IMR-90 (cell line): ENCODE data around the gene MUC6. TPM values are rescaled to one million over a fixed set of nuclear protein-coding genes. Genes with fewer than 3 reads are reported as not detected.

Experiments used
- ATAC-seq: fragments of 200-7000 bp; cut with Tn5 transposase; 2 replicates; pipeline ENCODE4 v1.9.1; 2020; ENCODE audit warnings: low read depth, mild to moderate bottlenecking, moderate library complexity
- BruUV-seq: library from RNA; stranded (reverse); fragments of 400-500 nt; replicated peaks from 2 replicates; lab custom pipeline; 2021; lab: Mats Ljungman, UMichigan
- CTCF ChIA-PET: fragments of 300-600 bp; formaldehyde crosslinking; extraction: SDS; loops from one replicate; lab custom pipeline; 2021; ENCODE audit warnings: antibody characterized with exemption; lab: Yijun Ruan, JAX
- POLR2A ChIA-PET: fragments of 300-600 bp; sonication (Branson Sonifier 250); formaldehyde crosslinking; loops from one replicate; lab custom pipeline; 2022; ENCODE audit warnings: antibody characterized with exemption; ENCODE audit not compliant: unreplicated experiment; lab: Charles Lee
- DNase-seq: peaks from one replicate; pipeline ENCODE4 v3.0.0; 2013
- H2AFZ ChIP-seq: replicated peaks from 2 replicates; pipeline ENCODE3; 2013; ENCODE audit warnings: low read length, mild to moderate bottlenecking; ENCODE audit not compliant: poor library complexity
- H2AK5ac ChIP-seq: 2 replicates; pipeline ENCODE4 v1.6.1; 2013; ENCODE audit warnings: low read depth, low read length, inconsistent platforms
- H2AK9ac ChIP-seq: replicated peaks from 2 replicates; pipeline ENCODE3; 2013; ENCODE audit warnings: mild to moderate bottlenecking, low read depth, low read length, moderate library complexity; ENCODE audit not compliant: poor library complexity
- H2BK120ac ChIP-seq: 2 replicates; pipeline ENCODE4 v1.6.1; 2013; ENCODE audit warnings: low read depth, low read length, inconsistent platforms
- H2BK15ac ChIP-seq: 3 replicates; pipeline ENCODE4 v1.6.1; 2013; ENCODE audit warnings: low read depth, low read length, inconsistent platforms
- H2BK20ac ChIP-seq: 2 replicates; pipeline ENCODE4 v1.6.1; 2013; ENCODE audit warnings: low read depth, mild to moderate bottlenecking, inconsistent platforms, low read length, moderate library complexity
- H2BK5ac ChIP-seq: 2 replicates; pipeline ENCODE4 v1.6.1; 2013; ENCODE audit warnings: mild to moderate bottlenecking, low read depth, low read length, inconsistent platforms; ENCODE audit not compliant: poor library complexity, severe bottlenecking
- H3K14ac ChIP-seq: replicated peaks from 2 replicates; pipeline ENCODE4 v1.6.1; 2013; ENCODE audit warnings: low read depth, low read length, inconsistent platforms
- H3K18ac ChIP-seq: 2 replicates; pipeline ENCODE4 v1.6.1; 2013; ENCODE audit warnings: low read depth, low read length, control low read depth
- H3K23ac ChIP-seq: 2 replicates; pipeline ENCODE4 v1.6.1; 2013; ENCODE audit warnings: low read depth, low read length, inconsistent platforms
- H3K27ac ChIP-seq: 2 replicates; pipeline ENCODE4 v1.5.1; 2013; ENCODE audit warnings: mild to moderate bottlenecking, control low read depth, low read length; ENCODE audit not compliant: insufficient read depth
- H3K27me3 ChIP-seq: 2 replicates; pipeline ENCODE4 v1.6.1; 2013; ENCODE audit warnings: low read length; ENCODE audit not compliant: control insufficient read depth, insufficient read depth
- H3K36me3 ChIP-seq: 2 replicates; pipeline ENCODE4 v1.6.1; 2013; ENCODE audit warnings: low read length, mixed read lengths; ENCODE audit not compliant: control insufficient read depth, insufficient read depth
- H3K4ac ChIP-seq: 2 replicates; pipeline ENCODE4 v1.6.1; 2013; ENCODE audit warnings: low read depth, low read length, inconsistent platforms
- H3K4me1 ChIP-seq: 2 replicates; pipeline ENCODE4 v1.6.1; 2013; ENCODE audit warnings: low read length, mixed read lengths; ENCODE audit not compliant: control insufficient read depth, insufficient read depth
- H3K4me2 ChIP-seq: 2 replicates; pipeline ENCODE4 v1.6.1; 2013; ENCODE audit warnings: low read depth, mild to moderate bottlenecking, control low read depth, low read length, moderate library complexity
- H3K4me3 ChIP-seq: 2 replicates; pipeline ENCODE4 v1.5.1; 2013; ENCODE audit warnings: low read depth, mild to moderate bottlenecking, control low read depth, low read length, moderate library complexity; ENCODE audit not compliant: insufficient read depth
- H3K56ac ChIP-seq: 2 replicates; pipeline ENCODE4 v1.6.1; 2013; ENCODE audit warnings: low read length, inconsistent platforms; ENCODE audit not compliant: insufficient read depth; ENCODE audit errors: extremely low read depth
- H3K79me1 ChIP-seq, 2 experiments: 2 replicates each; pipeline ENCODE4 v1.6.1; 2013; ENCODE audit warnings: low read length in 2 of 2, inconsistent platforms in 1 of 2, low read depth in 1 of 2
- H3K9ac ChIP-seq: 2 replicates; pipeline ENCODE4 v1.6.1; 2013; ENCODE audit warnings: low read depth, low read length, control low read depth
- H3K9me1 ChIP-seq: 2 replicates; pipeline ENCODE4 v1.6.1; 2013; ENCODE audit warnings: low read length, inconsistent platforms; ENCODE audit not compliant: insufficient read depth
- H3K9me3 ChIP-seq: 2 replicates; pipeline ENCODE4 v1.6.1; 2013; ENCODE audit warnings: low read length; ENCODE audit not compliant: control insufficient read depth, insufficient read depth
- H4K20me1 ChIP-seq: 2 replicates; pipeline ENCODE4 v1.6.1; 2013; ENCODE audit warnings: low read length, inconsistent platforms; ENCODE audit not compliant: insufficient read depth
- H4K5ac ChIP-seq: 2 replicates; pipeline ENCODE4 v1.6.1; 2013; ENCODE audit warnings: mild to moderate bottlenecking, low read depth, low read length, control low read depth
- H4K8ac ChIP-seq, 2 experiments: 2 replicates each; pipeline ENCODE4 v1.6.1; 2013; ENCODE audit warnings: low read depth in 2 of 2, low read length in 2 of 2, control low read depth in 1 of 2, inconsistent platforms in 1 of 2
- H4K91ac ChIP-seq: 2 replicates; pipeline ENCODE4 v1.6.1; 2013; ENCODE audit warnings: low read depth, low read length, inconsistent platforms; ENCODE audit not compliant: insufficient read depth
- CEBPB ChIP-seq: IDR thresholded peaks from 2 replicates; pipeline ENCODE4 v1.6.1; 2012; ENCODE audit warnings: low read depth, low read length, improper control_type of control experiment
- CHD1 ChIP-seq: IDR thresholded peaks from 2 replicates; pipeline ENCODE4 v1.6.1; 2012; ENCODE audit warnings: low read depth, low read length, improper control_type of control experiment
- FOS ChIP-seq: fragments of 150-350 bp; IDR thresholded peaks from 2 replicates; pipeline ENCODE4 v1.6.1; 2016; ENCODE audit warnings: low read depth, low read length
- MAFK ChIP-seq: IDR thresholded peaks from 2 replicates; pipeline ENCODE4 v1.6.1; 2012; ENCODE audit warnings: low read depth, low read length, improper control_type of control experiment
- MAZ ChIP-seq: IDR thresholded peaks from 2 replicates; pipeline ENCODE4 v1.6.1; 2012; ENCODE audit warnings: low read depth, mild to moderate bottlenecking, low read length, improper control_type of control experiment, moderate library complexity, borderline replicate concordance
- MXI1 ChIP-seq: IDR thresholded peaks from 2 replicates; pipeline ENCODE4 v1.6.1; 2012; ENCODE audit warnings: low read depth, mild to moderate bottlenecking, low read length, moderate library complexity, borderline replicate concordance
- NFE2L2 ChIP-seq: fragments of 150-350 bp; IDR thresholded peaks from 2 replicates; pipeline ENCODE4 v1.6.1; 2016; ENCODE audit warnings: low read depth, mild to moderate bottlenecking, low read length
- POLR2A ChIP-seq: IDR thresholded peaks from 2 replicates; pipeline ENCODE4 v1.6.1; 2012; ENCODE audit warnings: mild to moderate bottlenecking, low read depth, low read length
- RAD21 ChIP-seq: IDR thresholded peaks from 2 replicates; pipeline ENCODE4 v1.6.1; 2012; ENCODE audit warnings: low read length, improper control_type of control experiment
- RCOR1 ChIP-seq: IDR thresholded peaks from 2 replicates; pipeline ENCODE4 v1.6.1; 2012; ENCODE audit warnings: mild to moderate bottlenecking, low read length, improper control_type of control experiment; ENCODE audit not compliant: insufficient replicate concordance
- RFX5 ChIP-seq: IDR thresholded peaks from 2 replicates; pipeline ENCODE4 v1.8.0; 2012; ENCODE audit warnings: low read depth, mild to moderate bottlenecking, low read length, moderate library complexity
- SMC3 ChIP-seq: fragments of 150-350 bp; IDR thresholded peaks from 2 replicates; pipeline ENCODE4 v1.6.1; 2016; ENCODE audit warnings: low read depth, mild to moderate bottlenecking, antibody characterized with exemption, low read length, moderate library complexity
- WGBS, 2 experiments: methylation state at CpG; one replicate each; pipeline versions ENCODE4 v1.1.5 to v1.1.7; 2013; ENCODE audit warnings: missing lambda C conversion rate in 2 of 2; ENCODE audit not compliant: insufficient read length in 1 of 2; ENCODE audit errors: extremely low coverage in 2 of 2; 5-methylcytosine and 5-hydroxymethylcytosine counted together
- dilution Hi-C: fragments of 300-500 bp; cut with HindIII; formaldehyde crosslinking; loops from one replicate; pipeline ENCODE4 v1.14.3; 2018; ENCODE audit warnings: low sequenced_read_pairs; ENCODE audit not compliant: unreplicated experiment
- in situ Hi-C: fragments of 300-500 bp; cut with MboI; formaldehyde crosslinking; loops from 3 replicates; pipeline ENCODE4 v1.14.3; 2019; ENCODE audit warnings: low sequenced_read_pairs, inconsistent platforms, mixed read lengths
- intact Hi-C: fragments of 100-400 bp; cut with micrococcal nuclease; formaldehyde crosslinking; loops from 2 replicates; pipeline ENCODE4 v1.10.0; 2022
- polyA plus RNA-seq, 3 experiments: library from polyadenylated mRNA; depleted of rRNA; stranded (reverse); fragments of >200 nt; gene quantifications; 2 replicates each; pipeline ENCODE4 v1.2.3, GENCODE V29; 2012; ENCODE audit warnings: low replicate concordance in 1 of 3
- total RNA-seq: library from RNA; depleted of rRNA; stranded (reverse); fragments of >200 nt; gene quantifications from 2 replicates; pipeline ENCODE4 v1.2.3, GENCODE V29; 2012
- TF ChIP-seq, protein P1 (sequence below): fragments of 150-350 bp; IDR thresholded peaks from 2 replicates; pipeline ENCODE4 v1.6.1; 2017; ENCODE audit warnings: mild to moderate bottlenecking, antibody characterized with exemption, low read length, low read depth
- TF ChIP-seq, protein P2 (sequence below): conservative IDR thresholded peaks from 2 replicates; pipeline ENCODE4 v1.5.1; 2012; ENCODE audit warnings: mild to moderate bottlenecking, low read depth, low read length, improper control_type of control experiment
- TF ChIP-seq, protein P3 (sequence below): fragments of 150-350 bp; IDR thresholded peaks from 2 replicates; pipeline ENCODE4 v1.6.1; 2016; ENCODE audit warnings: low read depth, mild to moderate bottlenecking, low read length, moderate library complexity, borderline replicate concordance

Gene MUC6
- total and polyA plus RNA-seq, 2 of the 4 experiments (the other 2 are of a cell fraction), result not detected

DNA sequence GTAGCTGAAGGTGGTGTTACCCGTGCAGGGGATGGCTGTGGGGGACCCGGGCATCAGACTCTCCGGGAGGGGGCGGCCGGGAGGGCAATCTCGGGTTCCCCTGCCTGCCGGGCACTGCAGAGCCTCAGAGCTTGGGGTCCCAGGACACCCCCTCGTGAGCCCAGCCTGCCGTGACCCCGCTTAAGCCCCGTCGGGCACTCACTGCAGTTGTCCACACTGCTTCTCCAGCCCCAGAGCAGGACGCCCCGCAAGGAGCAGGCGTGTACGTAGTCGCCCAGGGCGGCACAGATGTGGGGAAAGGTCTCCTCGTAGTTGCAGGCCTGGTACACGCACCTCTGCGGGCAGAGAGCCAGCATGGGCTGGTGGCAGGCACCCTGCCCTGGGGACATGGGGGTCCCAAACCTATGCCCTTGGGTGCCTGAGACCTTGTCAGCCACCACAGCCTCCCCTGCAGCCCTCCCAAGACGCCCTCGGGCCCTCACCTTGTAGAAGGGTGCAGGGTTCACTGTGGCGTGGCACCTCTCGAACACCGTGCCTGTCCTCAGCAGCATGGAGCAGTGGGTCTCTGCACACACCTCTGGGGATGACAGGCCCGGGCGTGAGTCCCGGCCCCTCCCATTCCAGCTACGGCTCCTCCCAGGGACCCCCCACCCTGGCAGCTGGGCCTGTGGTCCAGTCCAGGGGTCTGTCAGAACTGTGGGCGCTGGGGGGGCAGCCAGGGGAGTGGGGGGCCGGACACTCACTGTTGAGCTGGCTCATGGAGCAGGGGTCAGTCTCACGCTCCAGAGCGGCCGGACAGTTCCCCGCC lies 8.8 kb downstream of the MUC6 start:
- no TSS peak for BruUV-seq
- Histone ChIP-seq H3K79me1 (no peaks in the 10 kb centered on the region), H3K9me3 (no peaks in the 10 kb centered on the region), H2AK5ac (no peak overlapping the region), H3K14ac (no peak overlapping the region), H2BK5ac (no peak overlapping the region), H2BK20ac (no peak overlapping the region), H3K4me1 (no peaks in the 10 kb centered on the region), H3K18ac (no peak overlapping the region), H2AK9ac (no peak overlapping the region), H2BK120ac (no peak overlapping the region), H4K5ac (no peak overlapping the region), H3K23ac (no peak overlapping the region), H3K27me3 (no peaks in the 10 kb centered on the region), H3K9ac (no peak overlapping the region), H3K4me2 (no peak overlapping the region), H2AFZ (no peak overlapping the region), H3K4me3 (no peak overlapping the region), H3K9me1 (peaks cover 4% of the 10 kb centered on the region), H3K36me3 (no peaks in the 10 kb centered on the region), H4K8ac (no peak overlapping the region), H3K4ac (no peak overlapping the region), H3K56ac (no peak overlapping the region), H3K27ac (no peak overlapping the region), H4K91ac (no peak overlapping the region), H4K20me1 (peaks cover 6% of the 10 kb centered on the region; the same call in 1 of the 2 replicates), H2BK15ac (no peak overlapping the region)
- ChIA-PET CTCF (no interaction called here), POLR2A (no interaction called here)
- intact Hi-C loops, result no loop called here
- WGBS, 2 experiments, result 84% methylated on average over 13 of the region's 36 CpGs; no CpG with 5 or more reads in 1 of the 2 experiments
- ATAC-seq, result no peak
- no peak for DNase-seq
- dilution Hi-C loops, result no loop called here
- in situ Hi-C loops, result no loop called here
- TF ChIP-seq RFX5 (no peak), MXI1 (no peak), CHD1 (no peak), CEBPB (no peak), MAFK (no peak), FOS (no peak), RCOR1 (no peak), MAZ (no peak), POLR2A (no peak), SMC3 (no peak), NFE2L2 (no peak), RAD21 (no peak)
- TF ChIP-seq, protein P1, sequence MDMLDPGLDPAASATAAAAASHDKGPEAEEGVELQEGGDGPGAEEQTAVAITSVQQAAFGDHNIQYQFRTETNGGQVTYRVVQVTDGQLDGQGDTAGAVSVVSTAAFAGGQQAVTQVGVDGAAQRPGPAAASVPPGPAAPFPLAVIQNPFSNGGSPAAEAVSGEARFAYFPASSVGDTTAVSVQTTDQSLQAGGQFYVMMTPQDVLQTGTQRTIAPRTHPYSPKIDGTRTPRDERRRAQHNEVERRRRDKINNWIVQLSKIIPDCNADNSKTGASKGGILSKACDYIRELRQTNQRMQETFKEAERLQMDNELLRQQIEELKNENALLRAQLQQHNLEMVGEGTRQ, result no peak
- TF ChIP-seq, protein P2, sequence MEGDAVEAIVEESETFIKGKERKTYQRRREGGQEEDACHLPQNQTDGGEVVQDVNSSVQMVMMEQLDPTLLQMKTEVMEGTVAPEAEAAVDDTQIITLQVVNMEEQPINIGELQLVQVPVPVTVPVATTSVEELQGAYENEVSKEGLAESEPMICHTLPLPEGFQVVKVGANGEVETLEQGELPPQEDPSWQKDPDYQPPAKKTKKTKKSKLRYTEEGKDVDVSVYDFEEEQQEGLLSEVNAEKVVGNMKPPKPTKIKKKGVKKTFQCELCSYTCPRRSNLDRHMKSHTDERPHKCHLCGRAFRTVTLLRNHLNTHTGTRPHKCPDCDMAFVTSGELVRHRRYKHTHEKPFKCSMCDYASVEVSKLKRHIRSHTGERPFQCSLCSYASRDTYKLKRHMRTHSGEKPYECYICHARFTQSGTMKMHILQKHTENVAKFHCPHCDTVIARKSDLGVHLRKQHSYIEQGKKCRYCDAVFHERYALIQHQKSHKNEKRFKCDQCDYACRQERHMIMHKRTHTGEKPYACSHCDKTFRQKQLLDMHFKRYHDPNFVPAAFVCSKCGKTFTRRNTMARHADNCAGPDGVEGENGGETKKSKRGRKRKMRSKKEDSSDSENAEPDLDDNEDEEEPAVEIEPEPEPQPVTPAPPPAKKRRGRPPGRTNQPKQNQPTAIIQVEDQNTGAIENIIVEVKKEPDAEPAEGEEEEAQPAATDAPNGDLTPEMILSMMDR, result no peak
- TF ChIP-seq, protein P3, sequence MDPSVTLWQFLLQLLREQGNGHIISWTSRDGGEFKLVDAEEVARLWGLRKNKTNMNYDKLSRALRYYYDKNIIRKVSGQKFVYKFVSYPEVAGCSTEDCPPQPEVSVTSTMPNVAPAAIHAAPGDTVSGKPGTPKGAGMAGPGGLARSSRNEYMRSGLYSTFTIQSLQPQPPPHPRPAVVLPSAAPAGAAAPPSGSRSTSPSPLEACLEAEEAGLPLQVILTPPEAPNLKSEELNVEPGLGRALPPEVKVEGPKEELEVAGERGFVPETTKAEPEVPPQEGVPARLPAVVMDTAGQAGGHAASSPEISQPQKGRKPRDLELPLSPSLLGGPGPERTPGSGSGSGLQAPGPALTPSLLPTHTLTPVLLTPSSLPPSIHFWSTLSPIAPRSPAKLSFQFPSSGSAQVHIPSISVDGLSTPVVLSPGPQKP, result no peak
